NCI-H2107 treated with DMSO at 0.1 percent for 48 hours (cell line): ENCODE results near the gene ZNF770.
A peak's percentile ranks its signal among the peaks of the same experiment; 100 is the strongest.

Experiments
- DNase-seq: peaks from one replicate; lab custom pipeline; 2025; ENCODE audit not compliant: unreplicated experiment; lab: John Stamatoyannopoulos, UW

Gene ZNF770

GRCh38 chr15:34988027-34988902, at the start of gene ZNF770:
TSS of gene ZNF770 (minus strand) at chr15:34988287. CDS start at chr15:34983434, 4,853 bp downstream.
- DNase-seq = peak; percentile 15

GRCh38 chr15:35028235-35028984, 40.3 kb upstream of the ZNF770 start:
- no peak for DNase-seq

- no peak for DNase-seq
Observed at GRCh38 chr15:35023804-35024203, 35.7 kb upstream of the ZNF770 start.

- DNase-seq = no peak
Observed at GRCh38 chr15:35020974-35021373, 32.9 kb upstream of the ZNF770 start.

GRCh38 chr15:35019404-35020327, 31.6 kb upstream of the ZNF770 start:
- DNase-seq = no peak

GRCh38 chr15:35014241-35014640, 26.2 kb upstream of the ZNF770 start:
- no peak for DNase-seq

- no peak for DNase-seq
Observed at GRCh38 chr15:35013370-35013769, 25.3 kb upstream of the ZNF770 start.

GRCh38 chr15:35007397-35007796, 19.3 kb upstream of the ZNF770 start:
- DNase-seq = no peak

- DNase-seq = no peak
Observed at GRCh38 chr15:35005933-35006332, 17.8 kb upstream of the ZNF770 start.

- no peak for DNase-seq
Observed at GRCh38 chr15:35003928-35004327, 15.8 kb upstream of the ZNF770 start.

GRCh38 chr15:35000511-35000910, 12.4 kb upstream of the ZNF770 start:
- no peak for DNase-seq

GRCh38 chr15:34999906-35000305, 11.8 kb upstream of the ZNF770 start:
- no peak for DNase-seq

GRCh38 chr15:34994925-34995324, 6.8 kb upstream of the ZNF770 start:
- no peak for DNase-seq

GRCh38 chr15:34993877-34994276, 5.8 kb upstream of the ZNF770 start:
- DNase-seq = no peak

- DNase-seq = no peak
Observed at GRCh38 chr15:34993412-34993811, 5.3 kb upstream of the ZNF770 start.

GRCh38 chr15:34987609-34988026, 469 bp downstream of the ZNF770 start:
- DNase-seq = no peak

GRCh38 chr15:34986771-34987480, 1.2 kb downstream of the ZNF770 start:
- DNase-seq = no peak

GRCh38 chr15:34986326-34986725, 1.8 kb downstream of the ZNF770 start:
- DNase-seq = no peak

- DNase-seq = no peak
Observed at GRCh38 chr15:34984889-34985630, 3.0 kb downstream of the ZNF770 start.

GRCh38 chr15:34976743-34977142, 11.3 kb downstream of the ZNF770 start:
- no peak for DNase-seq
